Measurements from ENCODE around the gene ACVR1B.

ACVR1B gene

DNA sequence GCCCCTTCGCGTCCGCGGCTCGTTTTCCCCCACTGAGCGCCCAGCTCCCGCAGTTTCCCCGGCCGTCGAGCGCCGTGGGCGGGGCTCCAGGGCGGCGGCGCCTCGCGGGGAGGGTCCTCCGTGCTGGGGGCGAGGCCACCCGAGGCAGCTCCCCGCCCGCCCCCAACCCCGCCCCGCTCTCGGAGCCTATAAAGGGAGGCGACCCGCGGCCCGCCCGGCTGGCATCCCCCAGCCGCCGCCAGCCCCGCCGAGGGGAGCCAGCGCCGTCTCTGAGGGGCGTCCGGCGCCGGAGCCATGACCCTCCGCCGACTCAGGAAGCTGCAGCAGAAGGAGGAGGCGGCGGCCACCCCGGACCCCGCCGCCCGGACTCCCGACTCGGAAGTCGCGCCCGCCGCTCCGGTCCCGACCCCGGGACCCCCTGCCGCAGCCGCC, 55.2 kb downstream of the ACVR1B start, which contains the start of gene TAMALIN:
Gene TAMALIN (plus strand): TSS at position 221 of the 432 bp plus-strand sequence. CDS start 74 bp downstream, at position 295.
- Histone ChIP-seq H4K20me1 (ENCODE audit: insufficient read depth, low read length) (peaks cover 17% of the 10 kb centered on the region), H2AFZ (ENCODE audit: low read depth, low read length) (peak within 1 kb of the TSS; percentile 59), H3K27me3 (ENCODE audit: insufficient read depth, low read length, poor library complexity) (peaks cover 38% of the 10 kb centered on the region), H3K9me3 (ENCODE audit: insufficient read depth, low read length, severe bottlenecking) (no peaks in the 10 kb centered on the region), H3K4me2 (ENCODE audit: insufficient read depth, low read length) (peak within 1 kb of the TSS; percentile 88), H3K27ac (ENCODE audit: low read length) (no peak within 1 kb of the TSS), H3K9ac (ENCODE audit: low read depth, low read length) (peak within 1 kb of the TSS; percentile 55), H3K4me1 (ENCODE audit: insufficient read depth, low read length) (peaks cover 29% of the 10 kb centered on the region), H3K36me3 (ENCODE audit: insufficient read depth, low read length) (no peaks in the 10 kb centered on the region), H3K4me3 (ENCODE audit: low read depth in 1 of 2, low read length in 2 of 2) (peak within 1 kb of the TSS; percentile 24 to 56; a peak in 3 of 4 replicates), H3K79me2 (ENCODE audit: insufficient read depth, low read length) (no peaks in the 10 kb centered on the region)
- TF ChIP-seq, protein P1, sequence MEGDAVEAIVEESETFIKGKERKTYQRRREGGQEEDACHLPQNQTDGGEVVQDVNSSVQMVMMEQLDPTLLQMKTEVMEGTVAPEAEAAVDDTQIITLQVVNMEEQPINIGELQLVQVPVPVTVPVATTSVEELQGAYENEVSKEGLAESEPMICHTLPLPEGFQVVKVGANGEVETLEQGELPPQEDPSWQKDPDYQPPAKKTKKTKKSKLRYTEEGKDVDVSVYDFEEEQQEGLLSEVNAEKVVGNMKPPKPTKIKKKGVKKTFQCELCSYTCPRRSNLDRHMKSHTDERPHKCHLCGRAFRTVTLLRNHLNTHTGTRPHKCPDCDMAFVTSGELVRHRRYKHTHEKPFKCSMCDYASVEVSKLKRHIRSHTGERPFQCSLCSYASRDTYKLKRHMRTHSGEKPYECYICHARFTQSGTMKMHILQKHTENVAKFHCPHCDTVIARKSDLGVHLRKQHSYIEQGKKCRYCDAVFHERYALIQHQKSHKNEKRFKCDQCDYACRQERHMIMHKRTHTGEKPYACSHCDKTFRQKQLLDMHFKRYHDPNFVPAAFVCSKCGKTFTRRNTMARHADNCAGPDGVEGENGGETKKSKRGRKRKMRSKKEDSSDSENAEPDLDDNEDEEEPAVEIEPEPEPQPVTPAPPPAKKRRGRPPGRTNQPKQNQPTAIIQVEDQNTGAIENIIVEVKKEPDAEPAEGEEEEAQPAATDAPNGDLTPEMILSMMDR (IDR thresholded peaks at IDR 0.05; ENCODE audit: borderline replicate concordance, extremely low read depth, low read length, poor library complexity, severe bottlenecking): no peak
- TF ChIP-seq EZH2 (IDR thresholded peaks at IDR 0.05; ENCODE audit: borderline replicate concordance, low read depth, low read length, severe bottlenecking): no peak
- peak; percentile 81 for ATAC-seq (ENCODE audit: insufficient read depth, low read depth)
- peak; percentile 81 for DNase-seq

DNA sequence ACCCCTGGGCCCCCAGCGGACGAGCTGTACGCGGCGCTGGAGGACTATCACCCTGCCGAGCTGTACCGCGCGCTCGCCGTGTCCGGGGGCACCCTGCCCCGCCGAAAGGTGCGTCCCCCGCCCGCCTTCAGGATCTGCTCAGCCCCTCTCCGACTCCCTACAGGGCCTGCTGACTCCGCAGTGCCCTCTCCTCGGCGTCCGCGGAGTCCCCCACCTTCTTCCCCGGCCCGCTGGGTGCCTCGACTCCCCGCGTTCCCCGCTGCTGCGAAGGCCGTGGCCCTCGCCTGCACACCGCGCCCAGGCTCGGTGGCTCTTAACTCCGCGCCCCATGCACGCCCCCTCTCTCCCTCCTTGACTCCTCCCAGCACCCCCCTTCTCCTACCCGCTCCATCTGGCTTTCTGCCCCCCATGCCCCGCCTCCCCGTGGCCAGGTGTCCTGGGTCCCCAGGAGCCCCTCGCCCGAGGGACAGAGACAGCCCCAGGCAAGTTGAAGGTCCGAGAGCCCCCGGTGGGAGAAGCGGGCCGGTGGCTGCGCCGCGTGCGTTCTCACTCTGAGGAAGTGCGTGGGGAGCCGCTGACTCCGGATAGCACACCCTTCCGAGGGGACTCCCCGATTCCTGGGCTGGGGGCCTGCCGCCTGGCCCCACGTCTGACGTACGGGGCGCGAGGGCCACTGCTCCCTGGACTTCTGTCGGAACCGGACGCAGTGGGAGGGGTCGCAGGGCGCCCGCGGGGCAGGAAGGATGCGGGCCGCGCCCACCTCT, 55.8 kb downstream of the ACVR1B start:
- Histone ChIP-seq H3K4me1 (ENCODE audit: insufficient read depth, low read length) (peaks cover 29% of the 10 kb centered on the region), H3K4me2 (ENCODE audit: insufficient read depth, low read length) (peak overlapping the region; percentile 88), H3K9ac (ENCODE audit: low read depth, low read length) (peak overlapping the region; percentile 55), H3K27ac (ENCODE audit: low read length) (no peak overlapping the region), H3K4me3 (ENCODE audit: low read depth in 1 of 2, low read length in 2 of 2) (peak overlapping the region; percentile 24 to 56; a peak in 3 of 4 replicates), H3K79me2 (ENCODE audit: insufficient read depth, low read length) (no peaks in the 10 kb centered on the region), H3K27me3 (ENCODE audit: insufficient read depth, low read length, poor library complexity) (peaks cover 38% of the 10 kb centered on the region), H4K20me1 (ENCODE audit: insufficient read depth, low read length) (peaks cover 17% of the 10 kb centered on the region), H3K9me3 (ENCODE audit: insufficient read depth, low read length, severe bottlenecking) (no peaks in the 10 kb centered on the region), H3K36me3 (ENCODE audit: insufficient read depth, low read length) (no peaks in the 10 kb centered on the region), H2AFZ (ENCODE audit: low read depth, low read length) (peak overlapping the region; percentile 59)
- TF ChIP-seq EZH2 (IDR thresholded peaks at IDR 0.05; ENCODE audit: borderline replicate concordance, low read depth, low read length, severe bottlenecking): peak; percentile 99
- TF ChIP-seq, protein P1 (IDR thresholded peaks at IDR 0.05; ENCODE audit: borderline replicate concordance, extremely low read depth, low read length, poor library complexity, severe bottlenecking): peak; percentile 3
- DNase-seq (peak; percentile 40), ATAC-seq (ENCODE audit: insufficient read depth, low read depth) (peak; percentile 47)

DNA sequence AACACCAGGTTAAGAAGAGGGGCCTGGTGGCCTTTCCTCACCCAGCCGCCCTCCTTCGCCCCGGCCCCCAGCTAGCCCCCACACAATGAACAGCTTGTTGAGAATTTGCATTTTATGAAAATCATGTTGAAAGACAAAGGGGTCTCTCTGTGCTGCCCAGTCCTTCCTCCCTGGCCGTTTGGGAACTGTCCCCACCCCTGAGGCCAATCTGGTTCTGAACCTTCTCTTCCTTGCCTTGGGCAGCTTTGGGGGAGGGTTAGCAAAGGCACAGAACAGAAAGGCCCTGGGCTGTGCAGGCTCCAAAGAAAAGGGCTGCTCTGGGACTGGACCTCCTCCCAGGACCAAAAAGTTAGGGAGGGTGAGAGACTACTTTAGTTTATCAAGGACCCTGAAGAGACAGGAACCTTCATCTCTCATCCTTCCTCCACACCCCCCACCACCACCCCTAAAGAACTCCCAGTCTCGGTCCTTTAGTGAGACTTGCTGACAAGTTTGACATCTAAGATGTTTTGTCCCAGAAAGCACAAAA, 56.5 kb downstream of the ACVR1B start:
- DNase-seq: no peak
- no peaks in the 10 kb centered on the region for H3K79me2 ChIP-seq (ENCODE audit: insufficient read depth, low read length)
- TF ChIP-seq, protein P1 (IDR thresholded peaks at IDR 0.05; ENCODE audit: borderline replicate concordance, extremely low read depth, low read length, poor library complexity, severe bottlenecking): no peak
- no peak for TF ChIP-seq EZH2 (IDR thresholded peaks at IDR 0.05; ENCODE audit: borderline replicate concordance, low read depth, low read length, severe bottlenecking)
- H3K27ac ChIP-seq (ENCODE audit: low read length): no peak overlapping the region
- H3K36me3 ChIP-seq (ENCODE audit: insufficient read depth, low read length): no peaks in the 10 kb centered on the region
- no peak overlapping the region for H3K4me3 ChIP-seq (ENCODE audit: low read depth in 1 of 2, low read length in 2 of 2)
- H2AFZ ChIP-seq (ENCODE audit: low read depth, low read length): no peak overlapping the region
- peaks cover 17% of the 10 kb centered on the region for H4K20me1 ChIP-seq (ENCODE audit: insufficient read depth, low read length)
- peaks cover 38% of the 10 kb centered on the region for H3K27me3 ChIP-seq (ENCODE audit: insufficient read depth, low read length, poor library complexity)
- H3K4me2 ChIP-seq (ENCODE audit: insufficient read depth, low read length): peak overlapping the region; percentile 88; the same call in 1 of the 2 replicates
- H3K9me3 ChIP-seq (ENCODE audit: insufficient read depth, low read length, severe bottlenecking): no peaks in the 10 kb centered on the region
- no peak overlapping the region for H3K9ac ChIP-seq (ENCODE audit: low read depth, low read length)
- H3K4me1 ChIP-seq (ENCODE audit: insufficient read depth, low read length): peaks cover 27% of the 10 kb centered on the region
- no peak for ATAC-seq (ENCODE audit: insufficient read depth, low read depth)

All from DND-41 (cell line).